ENCODE data around the gene ZNF76. TPM values are rescaled to one million over a fixed set of nuclear protein-coding genes. Genes with fewer than 3 reads are reported as not detected.

ZNF76 gene
- total and polyA plus RNA-seq, 2 donors (not counting 3 experiments of a cell fraction or from before 2014, with no cell fraction given): 27.9 to 34.6 TPM

DNA sequence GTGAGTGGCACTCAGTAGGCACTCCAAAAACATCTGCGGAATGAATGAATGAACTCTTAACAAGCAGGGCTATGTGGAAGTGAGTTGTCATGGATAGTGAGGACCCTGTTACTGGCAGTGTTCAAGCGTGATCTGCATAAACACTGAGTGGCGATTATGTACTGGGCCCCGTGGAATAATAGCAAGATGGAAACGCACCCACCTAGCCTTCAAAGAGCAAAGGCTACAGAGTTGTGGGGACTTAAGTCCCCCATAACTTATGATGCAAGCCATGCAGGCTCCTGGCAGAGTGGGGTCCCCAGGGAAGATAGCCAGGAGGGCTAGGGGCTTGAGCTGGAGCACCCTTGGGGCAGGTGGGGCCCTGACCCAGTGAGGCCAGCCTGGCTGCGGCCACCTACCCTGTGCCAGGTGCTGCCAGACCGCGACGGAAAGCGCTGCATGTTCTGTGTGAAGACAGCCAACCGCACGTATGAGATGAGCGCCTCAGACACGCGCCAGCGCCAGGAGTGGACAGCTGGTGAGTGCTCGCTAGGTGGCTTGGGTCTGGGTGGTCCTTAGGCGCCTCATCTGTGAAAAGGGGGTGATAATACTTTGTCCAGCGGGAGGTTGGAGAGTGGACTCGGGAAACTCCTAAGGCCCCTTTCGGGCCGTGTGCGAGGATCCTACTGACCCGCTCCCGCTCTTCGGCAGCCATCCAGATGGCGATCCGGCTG, 58.1 kb downstream of the ZNF76 start:
- Histone ChIP-seq H3K9me3 (replicated peaks; ENCODE audit: control insufficient read depth, insufficient read depth, low read length) (no peaks in the 10 kb centered on the region), H4K20me1 (replicated peaks; ENCODE audit: control insufficient read depth, extremely low read depth, insufficient read depth, low read length) (no peaks in the 10 kb centered on the region), H3K27me3 (ENCODE audit: control insufficient read depth in 2 of 2, insufficient read depth in 2 of 2, low read length in 2 of 2) (peaks cover 9 to 15% of the 10 kb centered on the region in 2 experiments), H3K9ac (replicated peaks; ENCODE audit: extremely low read depth, insufficient read depth, low read length) (no peak overlapping the region), H3K9me1 (replicated peaks; ENCODE audit: control insufficient read depth, extremely low read depth, insufficient read depth, low read length) (no peaks in the 10 kb centered on the region), H3K4me3 (replicated peaks in 1 of 3; ENCODE audit: insufficient read depth in 1 of 3, low read depth in 1 of 3, low read length in 3 of 3) (peak overlapping the region; percentile 23 to 52 (median 31)), H3K36me3 (ENCODE audit: control insufficient read depth in 2 of 2, extremely low read depth in 1 of 2, insufficient read depth in 2 of 2, low read length in 2 of 2) (no peaks in the 10 kb centered on the region), H3K27ac (ENCODE audit: insufficient read depth, low read depth, low read length) (no peak overlapping the region), H3K4me1 (ENCODE audit: control insufficient read depth, extremely low read depth, insufficient read depth, low read length) (peaks cover 5% of the 10 kb centered on the region), H3K79me2 (ENCODE audit: control insufficient read depth, insufficient read depth, low read length) (no peaks in the 10 kb centered on the region), H2AFZ (ENCODE audit: low read depth, low read length) (peak overlapping the region; percentile 93), H3K4me2 (ENCODE audit: insufficient read depth, low read length) (peak overlapping the region; percentile 59)
- TF ChIP-seq EZH2 (IDR thresholded peaks at IDR 0.05; ENCODE audit: borderline replicate concordance, low read depth, low read length, severe bottlenecking): peak; percentile 43
- TF ChIP-seq MYC (IDR thresholded peaks at IDR 0.05; ENCODE audit: low read depth, low read length): no peak
- dilution Hi-C loops (cut with MboI; ENCODE audit: extremely low pct_ligation_motif_present, low sequenced_read_pairs) (no loop called here), intact Hi-C loops (cut with micrococcal nuclease) (loop anchor here (2.0 kb wide), 1 partner anchor 19 kb away; no protein-coding TSS in a partner anchor)
- POLR2A ChIA-PET: no interaction called here
- no peak for DNase-seq (ENCODE audit: low read depth, low spot score)
- BruUV-seq (replicated peaks): no TSS peak
- FAIRE-seq: no peak
- CTCF ChIA-PET: interaction anchor here (0.7 to 2.7 kb wide), 13 partner anchors 10 to 419 kb away, joined by 3 to 26 read pairs (median 4); partner anchors contain the start of genes ARMC12, DEF6 and ZNF76

DNA sequence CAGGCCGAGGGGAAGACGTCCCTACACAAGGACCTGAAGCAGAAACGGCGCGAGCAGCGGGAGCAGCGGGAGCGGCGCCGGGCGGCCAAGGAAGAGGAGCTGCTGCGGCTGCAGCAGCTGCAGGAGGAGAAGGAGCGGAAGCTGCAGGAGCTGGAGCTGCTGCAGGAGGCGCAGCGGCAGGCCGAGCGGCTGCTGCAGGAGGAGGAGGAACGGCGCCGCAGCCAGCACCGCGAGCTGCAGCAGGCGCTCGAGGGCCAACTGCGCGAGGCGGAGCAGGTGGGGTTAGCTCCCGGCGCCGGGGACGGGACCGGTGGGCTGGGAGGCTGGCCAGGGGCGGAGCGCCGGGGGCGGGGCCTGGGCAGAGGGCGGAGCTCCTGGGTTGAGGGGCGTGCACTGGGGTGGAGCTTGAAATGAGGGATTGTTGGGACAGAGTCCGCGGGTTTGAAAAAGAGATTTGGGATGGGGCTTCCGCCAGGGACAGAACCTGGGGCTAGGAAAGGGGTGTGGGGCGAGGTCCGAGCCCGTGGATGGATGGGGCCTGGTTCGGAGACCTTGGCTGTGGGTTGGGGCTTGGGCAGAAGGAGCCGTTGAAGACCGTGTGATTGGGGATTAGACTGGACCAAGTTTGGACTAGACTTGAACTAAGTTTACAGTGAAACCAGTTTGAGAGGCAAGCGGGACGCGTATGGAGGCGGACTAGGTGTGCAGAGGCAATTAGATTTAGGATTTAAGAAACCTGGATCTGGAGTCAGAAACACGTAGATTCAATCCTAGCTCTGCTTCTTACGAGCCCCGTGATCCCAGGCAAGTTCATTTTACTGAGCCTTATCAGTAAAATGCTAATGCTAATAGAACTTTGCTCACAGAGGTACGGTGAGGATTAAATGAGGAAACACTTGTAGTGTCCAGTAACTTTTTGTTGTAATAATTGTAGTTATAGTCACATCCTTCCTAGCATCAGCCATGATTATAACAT, 58.9 kb downstream of the ZNF76 start:
- H4K20me1 ChIP-seq (replicated peaks; ENCODE audit: control insufficient read depth, extremely low read depth, insufficient read depth, low read length): no peaks in the 10 kb centered on the region
- H3K27ac ChIP-seq (ENCODE audit: insufficient read depth, low read depth, low read length): no peak overlapping the region
- dilution Hi-C loops (cut with MboI; ENCODE audit: extremely low pct_ligation_motif_present, low sequenced_read_pairs) (no loop called here), intact Hi-C loops (cut with micrococcal nuclease) (loop anchor here (2.0 kb wide), 1 partner anchor 20 kb away; no protein-coding TSS in a partner anchor)
- TF ChIP-seq, protein P1, sequence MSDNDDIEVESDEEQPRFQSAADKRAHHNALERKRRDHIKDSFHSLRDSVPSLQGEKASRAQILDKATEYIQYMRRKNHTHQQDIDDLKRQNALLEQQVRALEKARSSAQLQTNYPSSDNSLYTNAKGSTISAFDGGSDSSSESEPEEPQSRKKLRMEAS (IDR thresholded peaks at IDR 0.05; ENCODE audit: insufficient read depth, insufficient read length): no peak
- peak; percentile 47 for TF ChIP-seq POLR2AphosphoS5 (IDR thresholded peaks at IDR 0.05; ENCODE audit: insufficient read depth, low read depth, low read length)
- TF ChIP-seq, protein P2, sequence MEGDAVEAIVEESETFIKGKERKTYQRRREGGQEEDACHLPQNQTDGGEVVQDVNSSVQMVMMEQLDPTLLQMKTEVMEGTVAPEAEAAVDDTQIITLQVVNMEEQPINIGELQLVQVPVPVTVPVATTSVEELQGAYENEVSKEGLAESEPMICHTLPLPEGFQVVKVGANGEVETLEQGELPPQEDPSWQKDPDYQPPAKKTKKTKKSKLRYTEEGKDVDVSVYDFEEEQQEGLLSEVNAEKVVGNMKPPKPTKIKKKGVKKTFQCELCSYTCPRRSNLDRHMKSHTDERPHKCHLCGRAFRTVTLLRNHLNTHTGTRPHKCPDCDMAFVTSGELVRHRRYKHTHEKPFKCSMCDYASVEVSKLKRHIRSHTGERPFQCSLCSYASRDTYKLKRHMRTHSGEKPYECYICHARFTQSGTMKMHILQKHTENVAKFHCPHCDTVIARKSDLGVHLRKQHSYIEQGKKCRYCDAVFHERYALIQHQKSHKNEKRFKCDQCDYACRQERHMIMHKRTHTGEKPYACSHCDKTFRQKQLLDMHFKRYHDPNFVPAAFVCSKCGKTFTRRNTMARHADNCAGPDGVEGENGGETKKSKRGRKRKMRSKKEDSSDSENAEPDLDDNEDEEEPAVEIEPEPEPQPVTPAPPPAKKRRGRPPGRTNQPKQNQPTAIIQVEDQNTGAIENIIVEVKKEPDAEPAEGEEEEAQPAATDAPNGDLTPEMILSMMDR (IDR thresholded peaks at IDR 0.05; ENCODE audit: extremely low read depth in 1 of 2, insufficient read depth in 1 of 2, low read depth in 1 of 2, low read length in 2 of 2): peak in 1 of 2 donors; percentile 13
- no peak for TF ChIP-seq POLR2A (IDR thresholded peaks at IDR 0.05; ENCODE audit: low read depth, low read length)
- peak; percentile 50 for TF ChIP-seq EZH2 (IDR thresholded peaks at IDR 0.05; ENCODE audit: borderline replicate concordance, low read depth, low read length, severe bottlenecking)
- DNase-seq (ENCODE audit: low read depth, low spot score) (peak; percentile 85), FAIRE-seq (peak; percentile 71)
- ChIA-PET CTCF (interaction anchor here (0.7 to 2.7 kb wide), 13 partner anchors 9 to 418 kb away, joined by 3 to 26 read pairs (median 4); partner anchors contain the start of genes ARMC12, DEF6 and ZNF76), POLR2A (no interaction called here)
- H3K27me3 ChIP-seq (ENCODE audit: control insufficient read depth in 2 of 2, insufficient read depth in 2 of 2, low read length in 2 of 2): peaks cover 9 to 15% of the 10 kb centered on the region in 2 experiments
- H3K9me3 ChIP-seq (replicated peaks; ENCODE audit: control insufficient read depth, insufficient read depth, low read length): no peaks in the 10 kb centered on the region
- peak overlapping the region; percentile 93 for H2AFZ ChIP-seq (ENCODE audit: low read depth, low read length)
- no TSS peak for BruUV-seq (replicated peaks)
- peak overlapping the region; percentile 23 to 52 (median 31) for H3K4me3 ChIP-seq (replicated peaks in 1 of 3; ENCODE audit: insufficient read depth in 1 of 3, low read depth in 1 of 3, low read length in 3 of 3)
- H3K9ac ChIP-seq (replicated peaks; ENCODE audit: extremely low read depth, insufficient read depth, low read length): no peak overlapping the region
- no peaks in the 10 kb centered on the region for H3K79me2 ChIP-seq (ENCODE audit: control insufficient read depth, insufficient read depth, low read length)
- H3K9me1 ChIP-seq (replicated peaks; ENCODE audit: control insufficient read depth, extremely low read depth, insufficient read depth, low read length): no peaks in the 10 kb centered on the region
- H3K4me1 ChIP-seq (ENCODE audit: control insufficient read depth, extremely low read depth, insufficient read depth, low read length): peaks cover 5% of the 10 kb centered on the region
- no peaks in the 10 kb centered on the region for H3K36me3 ChIP-seq (ENCODE audit: control insufficient read depth in 2 of 2, extremely low read depth in 1 of 2, insufficient read depth in 2 of 2, low read length in 2 of 2)
- H3K4me2 ChIP-seq (ENCODE audit: insufficient read depth, low read length): peak overlapping the region; percentile 59
